ENCODE measurements around the gene SHISA3. TPM values are rescaled to one million over a fixed set of nuclear protein-coding genes. Genes with fewer than 3 reads are reported as not detected.

The SHISA3 gene
- total and polyA plus RNA-seq, 2 of the 8 experiments (the other 6 are each of a cell fraction or from before 2014, with no cell fraction given): 2.0 to 9.3 TPM

DNA sequence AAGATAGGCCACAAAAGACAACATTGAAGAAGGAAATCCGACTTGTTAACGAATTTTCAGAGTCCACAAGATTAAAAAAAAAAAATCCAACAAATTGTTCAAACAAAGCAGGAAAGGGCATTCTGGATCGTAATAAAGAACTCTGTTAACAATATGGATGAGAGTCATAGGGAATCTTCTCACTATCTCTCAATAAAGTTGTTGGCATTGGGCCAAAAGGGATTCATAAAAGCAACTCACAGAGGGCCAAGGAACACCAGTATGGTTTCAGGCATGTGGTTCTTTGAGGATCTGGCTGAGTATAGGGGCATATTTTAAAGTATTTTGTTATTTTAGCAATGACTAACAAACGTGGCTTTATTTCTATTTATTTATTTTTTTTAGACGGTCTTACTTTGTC, 49.5 kb downstream of the SHISA3 start:
- WGBS, 2 experiments (ENCODE audit: extremely low coverage in 1 of 2, insufficient coverage in 1 of 2, insufficient read length in 1 of 2, insufficient replicate concordance in 2 of 2, low coverage in 1 of 2, low lambda C conversion rate in 2 of 2, missing lambda C conversion rate in 1 of 2): 65% methylated on average over 5 of the region's 5 CpGs; no CpG with 5 or more reads in 1 of the 2 experiments
- POLR2A ChIA-PET (ENCODE audit: partially characterized antibody): interaction anchor here (0.9 to 1.2 kb wide), 2 partner anchors 8 to 66 kb away, joined by 3 read pairs; no protein-coding TSS in a partner anchor
- TF ChIP-seq POLR2AphosphoS5 (IDR thresholded peaks at IDR 0.05; ENCODE audit: low read depth, low read length) (no peak), TBP (IDR thresholded peaks at IDR 0.05; ENCODE audit: low read depth, low read length) (no peak), JUND (IDR thresholded peaks at IDR 0.05; ENCODE audit: low read length) (no peak), CTBP2 (IDR thresholded peaks at IDR 0.05; ENCODE audit: borderline replicate concordance, insufficient read depth, insufficient read length, low read length) (no peak), RBBP5 (IDR thresholded peaks at IDR 0.05; ENCODE audit: borderline replicate concordance, low read depth, low read length) (no peak), TCF12 (IDR thresholded peaks at IDR 0.05; ENCODE audit: low read depth, low read length) (no peak), SP2 (IDR thresholded peaks at IDR 0.05; ENCODE audit: low read length) (no peak), SIN3A (conservative IDR thresholded peaks at IDR 0.05 in 1 of 2, IDR thresholded peaks at IDR 0.05 in 1 of 2; ENCODE audit: low read depth in 1 of 2, low read length in 2 of 2) (no peak)

More for the DNA sequence above, 49.5 kb downstream of the SHISA3 start:
- H4K5ac ChIP-seq (ENCODE audit: insufficient read length, low read depth, low read length): no peak overlapping the region
- H3K27ac ChIP-seq (ENCODE audit: low read depth, low read length): no peak overlapping the region
- no peaks in the 10 kb centered on the region for H3K79me2 ChIP-seq (ENCODE audit: control insufficient read depth in 1 of 2, insufficient read depth in 2 of 2, low read length in 2 of 2)
- no peak overlapping the region for H3K4me3 ChIP-seq (ENCODE audit: extremely low read depth in 1 of 4, insufficient read depth in 2 of 4, low read depth in 3 of 4, low read length in 4 of 4)
- H3K14ac ChIP-seq (ENCODE audit: insufficient read length): no peak overlapping the region
- H2BK12ac ChIP-seq (ENCODE audit: low read depth, low read length): no peak overlapping the region
- no peak overlapping the region for H2BK120ac ChIP-seq (replicated peaks; ENCODE audit: low read depth, low read length)
- H3K23me2 ChIP-seq (ENCODE audit: low read depth, low read length): no peaks in the 10 kb centered on the region
- no peak overlapping the region for H2BK5ac ChIP-seq (ENCODE audit: low read depth, low read length)
- no peaks in the 10 kb centered on the region for H3K36me3 ChIP-seq (ENCODE audit: control insufficient read depth in 2 of 4, insufficient read depth in 4 of 4, low read length in 3 of 4)
- no peaks in the 10 kb centered on the region for H4K20me1 ChIP-seq (replicated peaks in 1 of 2; ENCODE audit: control insufficient read depth in 1 of 2, insufficient read depth in 2 of 2, low read length in 2 of 2)
- H4K8ac ChIP-seq (ENCODE audit: extremely low read depth, insufficient read depth, low read length): no peak overlapping the region
- no peak overlapping the region for H2BK15ac ChIP-seq (ENCODE audit: low read length)
- H3K4me1 ChIP-seq (replicated peaks in 1 of 4; ENCODE audit: control insufficient read depth in 3 of 4, insufficient read depth in 4 of 4, low read length in 3 of 4): peaks cover 0 to 5% (median 0%) of the 10 kb centered on the region in 4 experiments; a peak in 2 of 7 replicates
- no peak overlapping the region for H4K91ac ChIP-seq (replicated peaks; ENCODE audit: insufficient read length, low read length)
- no peak overlapping the region for H3K9ac ChIP-seq (replicated peaks in 1 of 4; ENCODE audit: extremely low read depth in 1 of 4, low read depth in 3 of 4, low read length in 3 of 4)
- H3K23ac ChIP-seq (ENCODE audit: insufficient read length): no peak overlapping the region
- H3K9me3 ChIP-seq (ENCODE audit: insufficient read depth in 2 of 2, low read depth in 1 of 2, low read length in 1 of 2): no peaks in the 10 kb centered on the region
- no peaks in the 10 kb centered on the region for H3K27me3 ChIP-seq (replicated peaks in 1 of 4; ENCODE audit: control insufficient read depth in 3 of 4, extremely low read depth in 1 of 4, insufficient read depth in 3 of 4, low read length in 3 of 4)
- H3K4ac ChIP-seq (replicated peaks; ENCODE audit: insufficient read length, low read depth, low read length): no peak overlapping the region
- H2BK20ac ChIP-seq (ENCODE audit: low read length): no peak overlapping the region
- no peaks in the 10 kb centered on the region for H3K79me1 ChIP-seq (ENCODE audit: low read depth, low read length)
- FAIRE-seq (no peak), DNase-seq (ENCODE audit: low read depth in 1 of 2, low spot score in 2 of 2) (no peak)
- CTCF ChIA-PET (ENCODE audit: partially characterized antibody): no interaction called here
- no peak overlapping the region for H3K18ac ChIP-seq (ENCODE audit: extremely low read depth, low read length)
- no peak overlapping the region for H2AK5ac ChIP-seq (ENCODE audit: low read depth, low read length)
- no peak overlapping the region for H3K4me2 ChIP-seq (ENCODE audit: insufficient read depth in 1 of 2, low read depth in 2 of 2, low read length in 2 of 2)
- no peak overlapping the region for H2AFZ ChIP-seq (ENCODE audit: low read length)
- H3K56ac ChIP-seq (replicated peaks; ENCODE audit: insufficient read length, low read depth, low read length): no peak overlapping the region
